GM12878 (cell line): ENCODE measurements around the gene ZMYM3. TPM values are rescaled to one million over a fixed set of nuclear protein-coding genes. Genes with fewer than 3 reads are reported as not detected.

Experiments
- ATAC-seq: fragments of 200-7000 bp; cut with Tn5 transposase; 3 replicates; pipeline ENCODE4 v1.9.1; 2020; ENCODE audit warnings: mild to moderate bottlenecking, moderate library complexity
- BruUV-seq: library from RNA; stranded (reverse); fragments of 400-500 nt; replicated peaks from 2 replicates; lab custom pipeline; 2021; lab: Mats Ljungman, UMichigan
- CTCF ChIA-PET: fragments of 300-600 bp; sonication (Branson Sonifier 250); formaldehyde crosslinking; extraction: SDS; loops from one replicate; lab custom pipeline; 2021; ENCODE audit warnings: inconsistent platforms; lab: Yijun Ruan, JAX
- POLR2A ChIA-PET: fragments of 350-600 bp; formaldehyde crosslinking; extraction: SDS; loops from one replicate; lab custom pipeline; 2021; ENCODE audit warnings: inconsistent platforms; lab: Charles Lee
- RAD21 ChIA-PET: fragments of 300-600 bp; sonication (Branson Sonifier 250); formaldehyde crosslinking; loops from one replicate; lab custom pipeline; 2023; ENCODE audit warnings: antibody characterized with exemption; ENCODE audit not compliant: unreplicated experiment; lab: Charles Lee
- SMC1A ChIA-PET: fragments of 300-600 bp; sonication (Branson Sonifier 250); formaldehyde crosslinking; loops from one replicate; lab custom pipeline; 2023; ENCODE audit not compliant: unreplicated experiment, uncharacterized antibody; lab: Charles Lee
- DNase-seq: peaks from one replicate; pipeline ENCODE4 v3.0.0-alpha.2; 2011; ENCODE audit warnings: low read depth, low spot score
- FAIRE-seq: peaks from 3 replicates; lab custom pipeline; 2011; peaks lifted over from hg19 to GRCh38; lab: Jason Lieb, UNC
- H2AFZ ChIP-seq: 2 replicates; pipeline ENCODE4 v1.6.0; 2011; ENCODE audit warnings: low read depth, low read length, control low read depth; ENCODE audit not compliant: control insufficient read depth
- H3K27ac ChIP-seq: 2 replicates; pipeline ENCODE4 v1.5.1; 2011; ENCODE audit warnings: control low read depth; ENCODE audit not compliant: control insufficient read depth, insufficient read depth
- H3K27me3 ChIP-seq, 2 experiments: replicated peaks in 1 of 2; 2 replicates each; pipeline versions ENCODE4 v1.6.0 to v1.6.1; 2011; ENCODE audit warnings: low read length in 1 of 2; ENCODE audit not compliant: control insufficient read depth in 2 of 2, insufficient read depth in 2 of 2
- H3K36me3 ChIP-seq, 2 experiments: 2 replicates each; pipeline ENCODE4 v1.5.1; 2011; ENCODE audit warnings: low read length in 1 of 2; ENCODE audit not compliant: control insufficient read depth in 2 of 2, insufficient read depth in 2 of 2
- H3K4me1 ChIP-seq: 2 replicates; pipeline ENCODE4 v1.6.1; 2011; ENCODE audit warnings: mild to moderate bottlenecking, low read length, moderate library complexity, mixed read lengths; ENCODE audit not compliant: control insufficient read depth, insufficient read depth
- H3K4me2 ChIP-seq: 2 replicates; pipeline ENCODE4 v1.6.0; 2011; ENCODE audit warnings: control low read depth; ENCODE audit not compliant: control insufficient read depth, insufficient read depth
- H3K4me3 ChIP-seq: fragments of 200-600 bp; sonication (generic); 2 replicates; pipeline ENCODE4 v1.5.1; 2016
- H3K79me2 ChIP-seq: 2 replicates; pipeline ENCODE4 v1.6.0; 2011; ENCODE audit warnings: low read length; ENCODE audit not compliant: control insufficient read depth, insufficient read depth
- H3K9ac ChIP-seq: 2 replicates; pipeline ENCODE4 v1.8.0; 2011; ENCODE audit warnings: low read length, control low read depth, mixed read lengths; ENCODE audit not compliant: control insufficient read depth, insufficient read depth
- H3K9me3 ChIP-seq: replicated peaks from 3 replicates; pipeline ENCODE4 v1.5.1; 2011; ENCODE audit warnings: mild to moderate bottlenecking, low read length; ENCODE audit not compliant: control insufficient read depth, insufficient read depth
- H4K20me1 ChIP-seq: 2 replicates; pipeline ENCODE4 v1.6.0; 2011; ENCODE audit not compliant: control insufficient read depth, insufficient read depth
- E2F8 ChIP-seq: fragments of 450-650 bp; IDR thresholded peaks from 2 replicates; pipeline ENCODE4 v1.6.1; 2018; ENCODE audit warnings: mild to moderate bottlenecking, low read depth, moderate library complexity; ENCODE audit not compliant: partially characterized antibody
- GABPA ChIP-seq: IDR thresholded peaks from 2 replicates; pipeline ENCODE4 v1.6.1; 2014; ENCODE audit warnings: antibody characterized with exemption, low read depth, mild to moderate bottlenecking, inconsistent platforms
- RUNX3 ChIP-seq: IDR thresholded peaks from 2 replicates; pipeline ENCODE4 v1.6.1; 2012; ENCODE audit warnings: low read length, inconsistent platforms
- ZBTB40 ChIP-seq: fragments of 450-650 bp; IDR thresholded peaks from 2 replicates; pipeline ENCODE4 v1.6.1; 2016; ENCODE audit warnings: mild to moderate bottlenecking, moderate library complexity, borderline replicate concordance
- ZNF384 ChIP-seq: IDR thresholded peaks from 2 replicates; pipeline ENCODE4 v1.6.1; 2012; ENCODE audit warnings: low read depth, mild to moderate bottlenecking, low read length, improper control_type of control experiment, borderline replicate concordance
- in situ Hi-C: fragments of 300-500 bp; cut with MboI; formaldehyde crosslinking; loops from 9 replicates; pipeline ENCODE4 v1.14.3; 2018; ENCODE audit warnings: mixed read lengths
- intact Hi-C: fragments of 100-400 bp; cut with micrococcal nuclease; formaldehyde crosslinking; loops from one replicate; pipeline ENCODE4 v1.14.2; 2022; ENCODE audit not compliant: unreplicated experiment
- polyA plus RNA-seq, 11 experiments: library from polyadenylated mRNA; depleted of rRNA in 4 of 11; unstranded in 6 of 11; stranded (reverse) in 5 of 11; fragments of >200 nt; fragmentation: Nextera tagmentation in 4 of 11; fragmentation: Illumina TruSeq in 1 of 11; extraction: Ambion mirVana in 4 of 11; extraction: Trizol in 1 of 11; gene quantifications; 1 replicate in 1 of 11; 2 replicates in 10 of 11; pipeline versions ENCODE4 v1.2.1 to v1.2.3, GENCODE V29; 2011 to 2016; ENCODE audit warnings: inconsistent platforms in 2 of 11, missing spikeins in 2 of 11, low read depth in 1 of 11
- total RNA-seq, 4 experiments: library from RNA; depleted of rRNA in 3 of 4; stranded (reverse); fragments of >200 nt in 3 of 4; fragmentation: Illumina TruSeq in 1 of 4; extraction: Trizol in 1 of 4; gene quantifications; 2 replicates each; pipeline versions ENCODE4 v1.2.1 to v1.2.3, GENCODE V29; 2013 to 2021

Gene ZMYM3
- total and polyA plus RNA-seq, 10 of the 15 experiments (the other 5 are each of a cell fraction or from before 2014, with no cell fraction given) = 2.3 to 28.1 (median 12.3) TPM

GRCh38 chrX:71195964-71196649 lies 57.8 kb downstream of the ZMYM3 start (continued):
- TF ChIP-seq RUNX3 (peak; percentile 82), GABPA (peak; percentile 51; the same call in 1 of the 2 replicates), ZNF384 (peak; percentile 92)

GRCh38 chrX:71191248-71191647 lies 62.7 kb downstream of the ZMYM3 start:
- DNase-seq (no peak), ATAC-seq (no peak; the same call in 2 of the 3 replicates), FAIRE-seq (no peak)
- H3K27ac ChIP-seq = no peak overlapping the region
- H2AFZ ChIP-seq = no peak overlapping the region
- H3K9me3 ChIP-seq = no peaks in the 10 kb centered on the region
- H3K27me3 ChIP-seq = no peaks in the 10 kb centered on the region
- ChIA-PET CTCF (no interaction called here), POLR2A (interaction anchor here (0.6 to 3.7 kb wide), 2 partner anchors 9 to 15 kb away, joined by 5 to 18 read pairs; no protein-coding TSS in a partner anchor), RAD21 (no interaction called here)
- H3K9ac ChIP-seq = no peak overlapping the region
- no TSS peak for BruUV-seq
- H3K79me2 ChIP-seq = peaks cover 14% of the 10 kb centered on the region
- in situ Hi-C loops (loop anchor here (10.0 kb wide), 1 partner anchor 344 kb away; the partner anchor contains the start of gene OGT), intact Hi-C loops (no loop called here)
- no peak overlapping the region for H3K4me2 ChIP-seq
- H3K4me3 ChIP-seq = no peak overlapping the region
- H3K4me1 ChIP-seq = no peaks in the 10 kb centered on the region
- peak; percentile 53 for TF ChIP-seq ZBTB40
- TF ChIP-seq E2F8 = no peak
- TF ChIP-seq, all 136 proteins: peak for 1
- SMC1A ChIA-PET = interaction anchor here (2.1 to 3.0 kb wide), 2 partner anchors 9 to 93 kb away, joined by 7 to 10 read pairs; partner anchors contain the start of gene NONO
- Histone ChIP-seq H3K36me3 (no peaks in the 10 kb centered on the region), H4K20me1 (no peaks in the 10 kb centered on the region)
